B cell (primary cell): ENCODE results near the gene PTPRN2. TPM values are rescaled to one million over a fixed set of nuclear protein-coding genes. Genes with fewer than 3 reads are reported as not detected.

Experiments used
- ATAC-seq: fragments of 200-7000 bp; cut with Tn5 transposase; one replicate; pipeline ENCODE4 v1.10.0; 2021; ENCODE audit warnings: low read depth, mild to moderate bottlenecking, moderate number of reproducible peaks, moderate library complexity
- CTCF ChIA-PET: fragments of 350-600 bp; sonication (Branson Sonifier 250); formaldehyde crosslinking; loops from one replicate; lab custom pipeline; 2021; ENCODE audit warnings: antibody characterized with exemption, inconsistent platforms; lab: Charles Lee
- POLR2A ChIA-PET: fragments of 350-600 bp; sonication (Branson Sonifier 250); formaldehyde crosslinking; loops from one replicate; lab custom pipeline; 2021; ENCODE audit warnings: antibody characterized with exemption; lab: Charles Lee
- DNase-seq: peaks from one replicate; pipeline ENCODE4 v3.0.0; 2013
- H2AFZ ChIP-seq: 2 replicates; pipeline ENCODE4 v1.6.1; 2012; ENCODE audit warnings: mild to moderate bottlenecking, low read depth, low read length; ENCODE audit not compliant: insufficient read depth, poor library complexity, severe bottlenecking
- H3K27ac ChIP-seq, 2 donors: 1 replicate in 1 of 2; 2 replicates in 1 of 2; pipeline ENCODE4 v1.5.1; 2012 to 2013; ENCODE audit warnings: low read length in 2 of 2, mild to moderate bottlenecking in 2 of 2, moderate library complexity in 1 of 2
- H3K27me3 ChIP-seq, 4 experiments: fragments of 200-600 bp in 1 of 4; sonication (generic) in 1 of 4; replicated peaks in 1 of 4; 1 replicate in 2 of 4; 2 replicates in 2 of 4; pipeline versions ENCODE4 v1.6.1 to v1.7.0; 2013 to 2016; ENCODE audit warnings: low read length in 3 of 4, mild to moderate bottlenecking in 2 of 4, mixed read lengths in 1 of 4, moderate library complexity in 1 of 4; ENCODE audit not compliant: insufficient read depth in 4 of 4, control insufficient read depth in 3 of 4; ENCODE audit errors: control extremely low read depth in 1 of 4
- H3K36me3 ChIP-seq, 2 experiments: replicated peaks in 1 of 2; 1 replicate in 1 of 2; 2 replicates in 1 of 2; pipeline versions ENCODE4 v1.6.1 to v1.7.1; 2013; ENCODE audit warnings: low read length in 1 of 2; ENCODE audit not compliant: insufficient read depth in 2 of 2, control insufficient read depth in 1 of 2; ENCODE audit errors: control extremely low read depth in 1 of 2, extremely low read depth in 1 of 2
- H3K4me1 ChIP-seq, 2 donors: fragments of 200-600 bp in 1 of 2; sonication (generic) in 1 of 2; 1 replicate in 1 of 2; 2 replicates in 1 of 2; pipeline versions ENCODE4 v1.5.1 to v1.6.1; 2013 to 2017; ENCODE audit warnings: low read length in 2 of 2; ENCODE audit not compliant: control insufficient read depth in 2 of 2, insufficient read depth in 2 of 2
- H3K4me2 ChIP-seq: replicated peaks from 2 replicates; pipeline ENCODE3; 2012; ENCODE audit warnings: mild to moderate bottlenecking, low read depth, low read length; ENCODE audit not compliant: poor library complexity, severe bottlenecking
- H3K4me3 ChIP-seq, 5 experiments: fragments of 200-600 bp in 1 of 5; sonication (generic) in 1 of 5; 1 replicate in 3 of 5; 2 replicates in 2 of 5; pipeline versions ENCODE4 v1.5.1 to v1.7.0; 2011 to 2016; ENCODE audit warnings: low read length in 4 of 5, mild to moderate bottlenecking in 4 of 5, low read depth in 2 of 5, control low read depth in 1 of 5, moderate library complexity in 1 of 5; ENCODE audit not compliant: insufficient read depth in 1 of 5; ENCODE audit errors: control extremely low read depth in 1 of 5, extremely low read depth in 1 of 5
- H3K79me2 ChIP-seq: fragments of 200-600 bp; sonication (generic); one replicate; pipeline ENCODE4 v1.6.0; 2016; ENCODE audit warnings: low read length; ENCODE audit not compliant: control insufficient read depth, insufficient read depth
- H3K9ac ChIP-seq: fragments of 200-600 bp; sonication (generic); 2 replicates; pipeline ENCODE4 v1.6.1; 2017; ENCODE audit warnings: mild to moderate bottlenecking, low read length, moderate library complexity
- H3K9me3 ChIP-seq, 3 donors: one replicate each; pipeline versions ENCODE4 v1.6.1 to v1.7.1; 2013; ENCODE audit warnings: low read length in 2 of 3; ENCODE audit not compliant: control insufficient read depth in 2 of 3, insufficient read depth in 1 of 3; ENCODE audit errors: control extremely low read depth in 1 of 3
- H4K20me1 ChIP-seq: 2 replicates; pipeline ENCODE4 v1.6.0; 2012; ENCODE audit warnings: mild to moderate bottlenecking, low read length; ENCODE audit not compliant: insufficient read depth, control insufficient read depth, poor library complexity, severe bottlenecking
- H3K27ac Mint-ChIP-seq: one replicate; pipeline ENCODE4 v1.8.0; 2021; ENCODE audit warnings: mixed read lengths
- H3K27me3 Mint-ChIP-seq: one replicate; pipeline ENCODE4 v1.8.0; 2021; ENCODE audit warnings: mixed read lengths
- H3K4me1 Mint-ChIP-seq: one replicate; pipeline ENCODE4 v1.8.0; 2021; ENCODE audit warnings: mixed read lengths
- H3K4me3 Mint-ChIP-seq: one replicate; pipeline ENCODE4 v1.8.0; 2021; ENCODE audit warnings: mixed read lengths
- H3K9me3 Mint-ChIP-seq: one replicate; pipeline ENCODE4 v1.8.0; 2022; ENCODE audit warnings: mixed read lengths; ENCODE audit not compliant: insufficient read depth
- EZH2 ChIP-seq: IDR thresholded peaks from 2 replicates; pipeline ENCODE4 v1.6.1; 2012; ENCODE audit warnings: borderline replicate concordance, low read depth, mild to moderate bottlenecking, moderate library complexity, low read length; ENCODE audit not compliant: insufficient read depth, poor library complexity, severe bottlenecking
- WGBS: methylation state at CpG from one replicate; pipeline ENCODE4 v1.1.5; 2013; ENCODE audit warnings: missing lambda C conversion rate; ENCODE audit not compliant: insufficient coverage; 5-methylcytosine and 5-hydroxymethylcytosine counted together
- intact Hi-C: fragments of 100-400 bp; cut with micrococcal nuclease; formaldehyde crosslinking; loops from one replicate; pipeline ENCODE4 v1.10.0; 2022
- polyA plus RNA-seq: library from polyadenylated mRNA; depleted of rRNA; stranded (reverse); fragments of >200 nt; gene quantifications from 2 replicates; pipeline ENCODE4 v1.2.3, GENCODE V29; 2012
- total RNA-seq, 2 donors: library from RNA; stranded (reverse); fragments of 120-200 nt in 1 of 2; gene quantifications; 1 replicate in 1 of 2; 2 replicates in 1 of 2; pipeline versions ENCODE4 v1.2.3 to v1.2.4, GENCODE V29; 2013 to 2022
- TF ChIP-seq, protein P1 (sequence below): fragments of 200-600 bp; IDR thresholded peaks from one replicate; pipeline ENCODE4 v1.8.0; 2022; ENCODE audit warnings: antibody characterized with exemption, mild to moderate bottlenecking

PTPRN2 gene
- total and polyA plus RNA-seq, 2 donors (not counting 1 experiment from before 2014, with no cell fraction given) = 2.0 to 5.0 TPM

- DNase-seq = no peak
- Histone ChIP-seq H4K20me1 (no peaks in the 10 kb centered on the region), H3K36me3 (no peaks in the 10 kb centered on the region), H3K79me2 (no peaks in the 10 kb centered on the region), H2AFZ (no peak overlapping the region), H3K27me3 (no peaks in the 10 kb centered on the region), H3K27ac (no peak overlapping the region), H3K9ac (no peak overlapping the region), H3K9me3 (peaks cover 0 to 38% (median 0%) of the 10 kb centered on the region in 3 donors), H3K4me2 (no peak overlapping the region), H3K4me1 (no peaks in the 10 kb centered on the region), H3K4me3 (no peak overlapping the region)
- Mint-ChIP-seq H3K27ac (no peak overlapping the region), H3K4me3 (no peak overlapping the region), H3K9me3 (peaks cover 11% of the 10 kb centered on the region), H3K27me3 (no peaks in the 10 kb centered on the region), H3K4me1 (no peaks in the 10 kb centered on the region)
- TF ChIP-seq, protein P1, sequence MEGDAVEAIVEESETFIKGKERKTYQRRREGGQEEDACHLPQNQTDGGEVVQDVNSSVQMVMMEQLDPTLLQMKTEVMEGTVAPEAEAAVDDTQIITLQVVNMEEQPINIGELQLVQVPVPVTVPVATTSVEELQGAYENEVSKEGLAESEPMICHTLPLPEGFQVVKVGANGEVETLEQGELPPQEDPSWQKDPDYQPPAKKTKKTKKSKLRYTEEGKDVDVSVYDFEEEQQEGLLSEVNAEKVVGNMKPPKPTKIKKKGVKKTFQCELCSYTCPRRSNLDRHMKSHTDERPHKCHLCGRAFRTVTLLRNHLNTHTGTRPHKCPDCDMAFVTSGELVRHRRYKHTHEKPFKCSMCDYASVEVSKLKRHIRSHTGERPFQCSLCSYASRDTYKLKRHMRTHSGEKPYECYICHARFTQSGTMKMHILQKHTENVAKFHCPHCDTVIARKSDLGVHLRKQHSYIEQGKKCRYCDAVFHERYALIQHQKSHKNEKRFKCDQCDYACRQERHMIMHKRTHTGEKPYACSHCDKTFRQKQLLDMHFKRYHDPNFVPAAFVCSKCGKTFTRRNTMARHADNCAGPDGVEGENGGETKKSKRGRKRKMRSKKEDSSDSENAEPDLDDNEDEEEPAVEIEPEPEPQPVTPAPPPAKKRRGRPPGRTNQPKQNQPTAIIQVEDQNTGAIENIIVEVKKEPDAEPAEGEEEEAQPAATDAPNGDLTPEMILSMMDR = no peak
- TF ChIP-seq EZH2 = no peak
- intact Hi-C loops = no loop called here
- 95% methylated on average over 27 of the region's 30 CpGs for WGBS
- no peak for ATAC-seq
- CTCF ChIA-PET = no interaction called here
- POLR2A ChIA-PET = no interaction called here
These were observed 230.3 kb downstream of the PTPRN2 start for GRCh38 chr7:158357106-158357897.

GRCh38 chr7:158356454-158356853 lies 231.2 kb downstream of the PTPRN2 start:
- Histone ChIP-seq H3K79me2 (no peaks in the 10 kb centered on the region), H3K4me3 (no peak overlapping the region), H3K4me1 (no peaks in the 10 kb centered on the region), H3K9ac (no peak overlapping the region), H3K36me3 (no peaks in the 10 kb centered on the region), H3K27me3 (no peaks in the 10 kb centered on the region), H3K4me2 (no peak overlapping the region), H2AFZ (no peak overlapping the region), H3K27ac (no peak overlapping the region), H3K9me3 (peaks cover 0 to 36% (median 0%) of the 10 kb centered on the region in 3 donors), H4K20me1 (no peaks in the 10 kb centered on the region)
- Mint-ChIP-seq H3K9me3 (peaks cover 11% of the 10 kb centered on the region), H3K4me3 (no peak overlapping the region), H3K27me3 (no peaks in the 10 kb centered on the region), H3K4me1 (no peaks in the 10 kb centered on the region), H3K27ac (no peak overlapping the region)
- ChIA-PET POLR2A (no interaction called here), CTCF (no interaction called here)
- DNase-seq (no peak), ATAC-seq (no peak)
- 56% methylated on average over 1 of the region's 3 CpGs for WGBS
- intact Hi-C loops = no loop called here
- TF ChIP-seq, protein P1 = no peak
- no peak for TF ChIP-seq EZH2
